ENCODE results near the gene MTREX. TPM values are rescaled to one million over a fixed set of nuclear protein-coding genes. Genes with fewer than 3 reads are reported as not detected.

MTREX gene
- total and polyA plus RNA-seq, 7 donors: 11.3 to 76.7 (median 59.0) TPM

DNA sequence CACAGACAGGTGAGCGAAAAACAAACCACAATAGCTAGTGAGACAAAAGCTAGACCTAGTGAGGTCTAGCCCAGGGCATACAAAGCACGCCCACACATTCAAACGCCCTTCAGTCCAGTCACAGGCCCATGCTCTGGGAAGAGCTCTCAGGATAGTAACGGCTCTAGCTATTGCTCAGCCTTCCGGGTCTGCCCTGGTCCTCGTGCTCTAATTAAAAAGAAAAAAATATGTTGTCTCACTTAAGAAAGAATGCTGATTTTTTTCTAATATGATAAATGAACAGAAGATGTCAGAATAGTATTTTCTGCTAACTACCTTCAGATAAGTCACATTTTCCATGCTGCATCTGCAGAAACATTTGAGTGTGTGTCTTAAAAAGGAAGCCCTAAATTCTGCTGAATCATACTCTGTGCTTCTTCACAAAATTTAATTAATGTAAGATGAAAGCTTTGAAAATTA, 132.4 kb downstream of the MTREX start:
- 73 to 87% methylated on average over 6 of the region's 6 CpGs for WGBS, 2 donors
- Histone ChIP-seq H3K4me3 (no peak overlapping the region), H3K36me3 (peaks cover 0 to 3% (median 0%) of the 10 kb centered on the region in 4 donors), H3K4me1 (peaks cover 0 to 79% (median 68%) of the 10 kb centered on the region in 4 donors), H3K27me3 (no peaks in the 10 kb centered on the region), H3K9me3 (no peaks in the 10 kb centered on the region), H3K27ac (peak overlapping the region; percentile 80 to 92 (median 85))
- TF ChIP-seq, protein P1, sequence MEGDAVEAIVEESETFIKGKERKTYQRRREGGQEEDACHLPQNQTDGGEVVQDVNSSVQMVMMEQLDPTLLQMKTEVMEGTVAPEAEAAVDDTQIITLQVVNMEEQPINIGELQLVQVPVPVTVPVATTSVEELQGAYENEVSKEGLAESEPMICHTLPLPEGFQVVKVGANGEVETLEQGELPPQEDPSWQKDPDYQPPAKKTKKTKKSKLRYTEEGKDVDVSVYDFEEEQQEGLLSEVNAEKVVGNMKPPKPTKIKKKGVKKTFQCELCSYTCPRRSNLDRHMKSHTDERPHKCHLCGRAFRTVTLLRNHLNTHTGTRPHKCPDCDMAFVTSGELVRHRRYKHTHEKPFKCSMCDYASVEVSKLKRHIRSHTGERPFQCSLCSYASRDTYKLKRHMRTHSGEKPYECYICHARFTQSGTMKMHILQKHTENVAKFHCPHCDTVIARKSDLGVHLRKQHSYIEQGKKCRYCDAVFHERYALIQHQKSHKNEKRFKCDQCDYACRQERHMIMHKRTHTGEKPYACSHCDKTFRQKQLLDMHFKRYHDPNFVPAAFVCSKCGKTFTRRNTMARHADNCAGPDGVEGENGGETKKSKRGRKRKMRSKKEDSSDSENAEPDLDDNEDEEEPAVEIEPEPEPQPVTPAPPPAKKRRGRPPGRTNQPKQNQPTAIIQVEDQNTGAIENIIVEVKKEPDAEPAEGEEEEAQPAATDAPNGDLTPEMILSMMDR (IDR thresholded peaks at IDR 0.05): no peak
- TF ChIP-seq POLR2A (IDR thresholded peaks at IDR 0.05) (no peak), EP300 (IDR thresholded peaks at IDR 0.05) (no peak), POLR2AphosphoS5 (IDR thresholded peaks at IDR 0.05) (peak in 3 of 4 donors; percentile 27 to 42 (median 28))
- intact Hi-C loops (cut with DNase I): no loop called here
- DNase-seq: peak; percentile 71

DNA sequence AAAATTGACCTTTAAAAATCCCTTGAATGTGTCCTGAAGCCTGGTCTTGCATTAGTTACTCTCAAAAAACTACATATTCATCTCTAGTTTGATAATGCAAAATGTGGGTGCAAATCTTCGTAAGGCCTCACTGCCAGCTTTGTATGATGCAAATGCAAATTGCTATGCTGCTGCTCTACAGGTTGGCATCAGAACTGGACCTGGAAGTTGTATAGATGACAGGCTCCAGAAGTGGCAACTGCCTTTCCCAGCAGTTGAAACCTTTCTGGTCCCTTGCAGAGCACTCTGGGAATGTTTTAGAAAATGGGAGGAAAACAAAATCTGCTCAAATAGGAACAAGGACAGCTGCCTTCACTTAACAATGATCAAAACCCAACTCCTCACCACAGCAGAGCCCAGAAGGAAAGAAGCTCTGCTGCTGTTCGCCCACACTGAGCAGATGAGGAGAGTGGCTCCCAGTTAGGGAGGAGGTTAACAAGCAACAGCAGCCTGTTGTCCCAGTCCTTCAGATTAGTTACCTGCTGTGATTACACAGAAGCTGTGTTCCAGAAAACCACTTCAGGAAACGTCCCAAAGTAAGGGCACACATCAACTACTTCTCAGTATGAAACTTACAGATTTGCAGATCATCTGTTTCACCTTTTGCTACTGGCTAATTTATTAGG, 133.4 kb downstream of the MTREX start:
- intact Hi-C loops (cut with DNase I): no loop called here
- Histone ChIP-seq H3K27me3 (no peaks in the 10 kb centered on the region), H3K4me3 (no peak overlapping the region), H3K27ac (peak overlapping the region; percentile 80 to 92 (median 85)), H3K36me3 (no peaks in the 10 kb centered on the region), H3K4me1 (peaks cover 0 to 84% (median 69%) of the 10 kb centered on the region in 4 donors), H3K9me3 (no peaks in the 10 kb centered on the region)
- WGBS, 2 donors: 84 to 86% methylated on average over 3 of the region's 3 CpGs
- no peak for DNase-seq
- TF ChIP-seq POLR2AphosphoS5 (IDR thresholded peaks at IDR 0.05): peak in 3 of 4 donors; percentile 24 to 55 (median 44)
- TF ChIP-seq EP300 (IDR thresholded peaks at IDR 0.05): no peak
- TF ChIP-seq POLR2A (IDR thresholded peaks at IDR 0.05): no peak

DNA sequence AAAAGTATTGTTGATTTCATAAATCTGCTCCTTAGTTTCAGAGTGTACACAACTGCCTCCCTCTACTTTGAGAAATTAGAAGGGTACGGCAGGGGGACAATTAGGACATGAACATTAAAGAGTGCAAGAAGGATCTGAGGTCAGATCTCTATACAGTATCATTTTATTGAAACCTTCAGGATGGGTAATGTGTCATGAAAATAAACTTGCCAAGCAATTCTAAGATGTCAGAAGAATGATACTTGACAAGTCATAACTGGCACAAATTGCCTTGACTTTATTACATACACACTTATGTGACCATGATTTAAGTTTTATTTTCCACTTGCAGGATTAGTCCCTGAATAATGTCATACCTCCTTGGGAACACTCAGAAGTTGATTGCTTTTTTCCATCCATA, 134.2 kb downstream of the MTREX start:
- 98 to 99% methylated on average over 1 of the region's 1 CpG for whole genome bisulfite sequencing, 2 donors
- H3K4me1 ChIP-seq: peaks cover 0 to 85% (median 70%) of the 10 kb centered on the region in 4 donors
- H3K27me3 ChIP-seq: no peaks in the 10 kb centered on the region
- H3K36me3 ChIP-seq: no peaks in the 10 kb centered on the region
- no peak for DNase-seq
- H3K9me3 ChIP-seq: no peaks in the 10 kb centered on the region
- H3K27ac ChIP-seq: peak overlapping the region; percentile 80 to 92 (median 85)
- intact Hi-C loops (cut with DNase I): no loop called here
- H3K4me3 ChIP-seq: no peak overlapping the region
- TF ChIP-seq POLR2A (IDR thresholded peaks at IDR 0.05): no peak
- no peak for TF ChIP-seq EP300 (IDR thresholded peaks at IDR 0.05)
- TF ChIP-seq POLR2AphosphoS5 (IDR thresholded peaks at IDR 0.05): no peak
- TF ChIP-seq, protein P1 (IDR thresholded peaks at IDR 0.05): no peak

DNA sequence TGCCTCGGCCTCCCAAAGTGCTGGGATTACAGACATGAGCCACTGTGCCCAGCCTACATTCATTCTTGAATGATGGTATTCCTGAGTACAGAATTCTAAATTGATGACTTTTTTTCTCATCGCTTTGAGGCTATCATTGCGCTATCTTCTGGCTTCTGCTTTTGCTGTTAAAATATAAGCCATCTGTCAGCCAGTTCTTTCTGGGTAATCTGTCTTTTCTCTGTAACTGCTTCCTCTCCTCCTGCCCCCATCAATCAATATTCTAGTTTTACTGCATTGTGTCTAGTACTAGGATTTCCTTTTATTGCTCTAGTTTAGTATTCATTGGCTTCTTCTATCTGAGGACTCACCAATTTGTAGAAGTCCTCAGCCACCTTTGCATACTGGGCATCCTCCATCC, 138.0 kb downstream of the MTREX start:
- intact Hi-C loops (cut with DNase I): no loop called here
- peak overlapping the region in 2 of 4 donors; percentile 52 to 82 for H3K27ac ChIP-seq
- WGBS, 2 donors: 92 to 100% methylated on average over 3 of the region's 3 CpGs

More for the DNA sequence above, 138.0 kb downstream of the MTREX start:
- peaks cover 0 to 85% (median 64%) of the 10 kb centered on the region in 4 donors for H3K4me1 ChIP-seq
- H3K27me3 ChIP-seq: no peaks in the 10 kb centered on the region
- no peak for TF ChIP-seq EP300 (IDR thresholded peaks at IDR 0.05)
- TF ChIP-seq, protein P1 (IDR thresholded peaks at IDR 0.05): no peak
- TF ChIP-seq POLR2AphosphoS5 (IDR thresholded peaks at IDR 0.05): no peak
- DNase-seq: no peak
- H3K9me3 ChIP-seq: no peaks in the 10 kb centered on the region
- no peaks in the 10 kb centered on the region for H3K36me3 ChIP-seq
- H3K4me3 ChIP-seq: no peak overlapping the region
